ENCODE results near the gene MIS12. TPM values are rescaled to one million over a fixed set of nuclear protein-coding genes. Genes with fewer than 3 reads are reported as not detected.

MIS12 gene
- total and polyA plus RNA-seq, 2 of the 13 experiments (the other 11 are each of a cell fraction or from before 2014, with no cell fraction given) = 13.4 to 28.0 TPM

DNA sequence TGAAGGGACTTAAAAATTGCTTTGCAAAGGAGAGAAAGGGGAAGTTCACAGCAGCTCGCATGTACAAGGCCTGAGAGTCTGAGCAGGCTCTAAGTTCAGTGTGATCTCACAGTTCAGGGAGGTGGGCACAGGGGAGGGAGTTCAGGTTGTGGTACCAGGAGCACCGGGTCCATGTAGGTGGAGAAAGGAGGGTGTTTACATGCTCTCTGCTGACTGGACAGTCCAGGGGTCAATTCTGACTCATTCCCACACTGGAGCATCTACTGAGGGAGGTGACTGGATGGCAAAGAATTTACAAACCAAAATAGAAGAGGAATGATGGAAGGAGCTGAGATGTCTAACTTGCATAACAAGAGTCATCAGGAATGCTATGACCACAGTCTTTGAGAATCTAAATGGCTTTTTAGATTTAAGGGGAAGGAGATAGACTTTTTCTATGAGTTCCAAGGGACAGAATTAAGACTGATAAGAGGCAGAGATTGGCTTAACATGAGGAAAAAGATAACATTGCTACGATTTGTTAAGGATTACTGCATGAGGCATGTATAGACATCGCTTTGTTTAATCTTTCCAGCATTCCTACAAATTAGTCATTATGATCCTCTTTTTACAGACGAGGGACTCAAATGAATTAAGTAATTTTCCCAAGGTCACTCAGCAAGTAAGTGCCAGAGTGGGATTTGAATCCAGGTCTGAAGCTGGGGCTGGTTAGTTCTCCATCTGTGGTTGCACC lies 29.9 kb downstream of the MIS12 start (continued):
- TF ChIP-seq, protein P1, sequence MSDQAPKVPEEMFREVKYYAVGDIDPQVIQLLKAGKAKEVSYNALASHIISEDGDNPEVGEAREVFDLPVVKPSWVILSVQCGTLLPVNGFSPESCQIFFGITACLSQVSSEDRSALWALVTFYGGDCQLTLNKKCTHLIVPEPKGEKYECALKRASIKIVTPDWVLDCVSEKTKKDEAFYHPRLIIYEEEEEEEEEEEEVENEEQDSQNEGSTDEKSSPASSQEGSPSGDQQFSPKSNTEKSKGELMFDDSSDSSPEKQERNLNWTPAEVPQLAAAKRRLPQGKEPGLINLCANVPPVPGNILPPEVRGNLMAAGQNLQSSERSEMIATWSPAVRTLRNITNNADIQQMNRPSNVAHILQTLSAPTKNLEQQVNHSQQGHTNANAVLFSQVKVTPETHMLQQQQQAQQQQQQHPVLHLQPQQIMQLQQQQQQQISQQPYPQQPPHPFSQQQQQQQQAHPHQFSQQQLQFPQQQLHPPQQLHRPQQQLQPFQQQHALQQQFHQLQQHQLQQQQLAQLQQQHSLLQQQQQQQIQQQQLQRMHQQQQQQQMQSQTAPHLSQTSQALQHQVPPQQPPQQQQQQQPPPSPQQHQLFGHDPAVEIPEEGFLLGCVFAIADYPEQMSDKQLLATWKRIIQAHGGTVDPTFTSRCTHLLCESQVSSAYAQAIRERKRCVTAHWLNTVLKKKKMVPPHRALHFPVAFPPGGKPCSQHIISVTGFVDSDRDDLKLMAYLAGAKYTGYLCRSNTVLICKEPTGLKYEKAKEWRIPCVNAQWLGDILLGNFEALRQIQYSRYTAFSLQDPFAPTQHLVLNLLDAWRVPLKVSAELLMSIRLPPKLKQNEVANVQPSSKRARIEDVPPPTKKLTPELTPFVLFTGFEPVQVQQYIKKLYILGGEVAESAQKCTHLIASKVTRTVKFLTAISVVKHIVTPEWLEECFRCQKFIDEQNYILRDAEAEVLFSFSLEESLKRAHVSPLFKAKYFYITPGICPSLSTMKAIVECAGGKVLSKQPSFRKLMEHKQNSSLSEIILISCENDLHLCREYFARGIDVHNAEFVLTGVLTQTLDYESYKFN (CRISPR knock-in tag; conservative IDR thresholded peaks at IDR 0.05) = peak; percentile 85
- TF ChIP-seq ZNF337 (CRISPR knock-in tag; IDR thresholded peaks at IDR 0.05; ENCODE audit: borderline replicate concordance, low read depth) (peak; percentile 45; the same call in 1 of the 2 replicates), MXI1 (IDR thresholded peaks at IDR 0.05; ENCODE audit: borderline replicate concordance, low read depth, low read length) (peak; percentile 47; the same call in 1 of the 3 replicates), ZNF792 (CRISPR knock-in tag; IDR thresholded peaks at IDR 0.05) (0 out of 2 replicates have a peak, but pooled peaks have one; percentile 34), ZNF205 (CRISPR knock-in tag; IDR thresholded peaks at IDR 0.05) (peak; percentile 24; the same call in 1 of the 2 replicates), ATF7 (IDR thresholded peaks at IDR 0.05) (peak; percentile 40; the same call in 1 of the 2 replicates), ATF7 (CRISPR knock-in tag; IDR thresholded peaks at IDR 0.05) (0 out of 2 replicates have a peak, but pooled peaks have one; percentile 81), EP300 (IDR thresholded peaks at IDR 0.05; ENCODE audit: low read depth in 2 of 2, low read length in 2 of 2) (peak; percentile 15 to 61; a peak in 2 of 4 replicates), EP300 (CRISPR knock-in tag; IDR thresholded peaks at IDR 0.05; ENCODE audit: borderline replicate concordance) (0 out of 2 replicates have a peak, but pooled peaks have one; percentile 29), RXRB (CRISPR knock-in tag; IDR thresholded peaks at IDR 0.05; ENCODE audit: borderline replicate concordance) (peak; percentile 72)
- TF ChIP-seq, protein P2, sequence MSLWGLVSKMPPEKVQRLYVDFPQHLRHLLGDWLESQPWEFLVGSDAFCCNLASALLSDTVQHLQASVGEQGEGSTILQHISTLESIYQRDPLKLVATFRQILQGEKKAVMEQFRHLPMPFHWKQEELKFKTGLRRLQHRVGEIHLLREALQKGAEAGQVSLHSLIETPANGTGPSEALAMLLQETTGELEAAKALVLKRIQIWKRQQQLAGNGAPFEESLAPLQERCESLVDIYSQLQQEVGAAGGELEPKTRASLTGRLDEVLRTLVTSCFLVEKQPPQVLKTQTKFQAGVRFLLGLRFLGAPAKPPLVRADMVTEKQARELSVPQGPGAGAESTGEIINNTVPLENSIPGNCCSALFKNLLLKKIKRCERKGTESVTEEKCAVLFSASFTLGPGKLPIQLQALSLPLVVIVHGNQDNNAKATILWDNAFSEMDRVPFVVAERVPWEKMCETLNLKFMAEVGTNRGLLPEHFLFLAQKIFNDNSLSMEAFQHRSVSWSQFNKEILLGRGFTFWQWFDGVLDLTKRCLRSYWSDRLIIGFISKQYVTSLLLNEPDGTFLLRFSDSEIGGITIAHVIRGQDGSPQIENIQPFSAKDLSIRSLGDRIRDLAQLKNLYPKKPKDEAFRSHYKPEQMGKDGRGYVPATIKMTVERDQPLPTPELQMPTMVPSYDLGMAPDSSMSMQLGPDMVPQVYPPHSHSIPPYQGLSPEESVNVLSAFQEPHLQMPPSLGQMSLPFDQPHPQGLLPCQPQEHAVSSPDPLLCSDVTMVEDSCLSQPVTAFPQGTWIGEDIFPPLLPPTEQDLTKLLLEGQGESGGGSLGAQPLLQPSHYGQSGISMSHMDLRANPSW (CRISPR knock-in tag; IDR thresholded peaks at IDR 0.05; ENCODE audit: borderline replicate concordance) = 0 out of 2 replicates have a peak, but pooled peaks have one; percentile 32

Data from HepG2 (cell line).